WTC11 (cell line): ENCODE results near the gene CXCL10.

Experiments used
- ATF1 ChIP-seq: sonication (generic); formaldehyde crosslinking; IDR thresholded peaks from 2 replicates; pipeline ENCODE4 v1.8.1; 2023; ENCODE audit warnings: mild to moderate bottlenecking, moderate library complexity, missing genetic modification reagents
- ELF4 ChIP-seq: sonication (generic); formaldehyde crosslinking; IDR thresholded peaks from 2 replicates; pipeline ENCODE4 v1.8.1; 2022; ENCODE audit warnings: low read depth, mild to moderate bottlenecking, moderate library complexity, missing genetic modification reagents
- FOXK1 ChIP-seq: sonication (generic); formaldehyde crosslinking; IDR thresholded peaks from 2 replicates; pipeline ENCODE4 v1.8.0; 2022; ENCODE audit warnings: mild to moderate bottlenecking, moderate library complexity, missing genetic modification reagents
- GRHL2 ChIP-seq: fragments of 250-450 bp; sonication (Bioruptor Pico); IDR thresholded peaks from 2 replicates; pipeline ENCODE4 v1.8.0; 2022; ENCODE audit warnings: mild to moderate bottlenecking, moderate library complexity; ENCODE audit not compliant: insufficient replicate concordance, severe bottlenecking
- NFYB ChIP-seq: sonication (generic); formaldehyde crosslinking; conservative IDR thresholded peaks from 2 replicates; pipeline ENCODE4 v1.8.0; 2022; ENCODE audit warnings: low read depth, missing genetic modification reagents
- NR2C2 ChIP-seq: sonication (generic); formaldehyde crosslinking; IDR thresholded peaks from 2 replicates; pipeline ENCODE4 v1.8.0; 2022; ENCODE audit warnings: mild to moderate bottlenecking, missing genetic modification reagents
- NR3C1 ChIP-seq: sonication (generic); formaldehyde crosslinking; conservative IDR thresholded peaks from 2 replicates; pipeline ENCODE4 v1.8.1; 2023; ENCODE audit warnings: low read depth, mild to moderate bottlenecking, missing genetic modification reagents
- SP1 ChIP-seq: sonication (generic); formaldehyde crosslinking; conservative IDR thresholded peaks from 2 replicates; pipeline ENCODE4 v1.8.1; 2022; ENCODE audit warnings: missing genetic modification reagents
- TF ChIP-seq, protein P1 (sequence below): fragments of 200-600 bp; IDR thresholded peaks from 2 replicates; pipeline ENCODE4 v1.8.0; 2022; ENCODE audit warnings: antibody characterized with exemption
- TF ChIP-seq, protein P2 (sequence below): sonication (generic); formaldehyde crosslinking; IDR thresholded peaks from 2 replicates; pipeline ENCODE4 v1.8.1; 2022; ENCODE audit warnings: low read depth, missing genetic modification reagents, borderline replicate concordance
- TF ChIP-seq, protein P3 (sequence below): sonication (generic); formaldehyde crosslinking; IDR thresholded peaks from 2 replicates; pipeline ENCODE4 v1.8.1; 2023; ENCODE audit warnings: mild to moderate bottlenecking, missing genetic modification reagents, moderate library complexity

DNA sequence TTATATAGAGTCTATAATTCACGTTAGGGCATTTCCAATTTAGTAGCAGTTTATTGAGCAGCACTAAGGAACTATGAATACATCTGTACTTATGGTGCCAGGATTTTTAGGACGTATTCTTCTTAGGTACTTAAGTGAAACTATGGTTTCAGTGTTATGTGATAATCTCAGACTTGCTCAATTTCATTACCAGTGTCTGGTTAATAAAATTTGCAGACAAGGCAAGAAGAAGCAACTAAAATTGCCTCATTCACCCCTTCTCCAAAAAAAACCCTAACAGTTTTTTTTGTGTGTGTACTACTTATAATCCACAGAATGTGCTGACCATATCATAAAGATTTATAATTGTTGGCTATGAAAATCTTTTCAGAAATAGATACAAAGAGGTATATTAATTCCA, 6.0 kb upstream of the CXCL10 start:
- TF ChIP-seq ELF4 (CRISPR knock-in tag) (no peak), NR3C1 (CRISPR knock-in tag) (no peak), FOXK1 (CRISPR knock-in tag) (no peak), NFYB (no peak), SP1 (CRISPR knock-in tag) (no peak), ATF1 (no peak), NR2C2 (CRISPR knock-in tag) (no peak), GRHL2 (CRISPR knock-in tag) (no peak)
- TF ChIP-seq, protein P1, sequence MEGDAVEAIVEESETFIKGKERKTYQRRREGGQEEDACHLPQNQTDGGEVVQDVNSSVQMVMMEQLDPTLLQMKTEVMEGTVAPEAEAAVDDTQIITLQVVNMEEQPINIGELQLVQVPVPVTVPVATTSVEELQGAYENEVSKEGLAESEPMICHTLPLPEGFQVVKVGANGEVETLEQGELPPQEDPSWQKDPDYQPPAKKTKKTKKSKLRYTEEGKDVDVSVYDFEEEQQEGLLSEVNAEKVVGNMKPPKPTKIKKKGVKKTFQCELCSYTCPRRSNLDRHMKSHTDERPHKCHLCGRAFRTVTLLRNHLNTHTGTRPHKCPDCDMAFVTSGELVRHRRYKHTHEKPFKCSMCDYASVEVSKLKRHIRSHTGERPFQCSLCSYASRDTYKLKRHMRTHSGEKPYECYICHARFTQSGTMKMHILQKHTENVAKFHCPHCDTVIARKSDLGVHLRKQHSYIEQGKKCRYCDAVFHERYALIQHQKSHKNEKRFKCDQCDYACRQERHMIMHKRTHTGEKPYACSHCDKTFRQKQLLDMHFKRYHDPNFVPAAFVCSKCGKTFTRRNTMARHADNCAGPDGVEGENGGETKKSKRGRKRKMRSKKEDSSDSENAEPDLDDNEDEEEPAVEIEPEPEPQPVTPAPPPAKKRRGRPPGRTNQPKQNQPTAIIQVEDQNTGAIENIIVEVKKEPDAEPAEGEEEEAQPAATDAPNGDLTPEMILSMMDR: no peak
- TF ChIP-seq, protein P2, sequence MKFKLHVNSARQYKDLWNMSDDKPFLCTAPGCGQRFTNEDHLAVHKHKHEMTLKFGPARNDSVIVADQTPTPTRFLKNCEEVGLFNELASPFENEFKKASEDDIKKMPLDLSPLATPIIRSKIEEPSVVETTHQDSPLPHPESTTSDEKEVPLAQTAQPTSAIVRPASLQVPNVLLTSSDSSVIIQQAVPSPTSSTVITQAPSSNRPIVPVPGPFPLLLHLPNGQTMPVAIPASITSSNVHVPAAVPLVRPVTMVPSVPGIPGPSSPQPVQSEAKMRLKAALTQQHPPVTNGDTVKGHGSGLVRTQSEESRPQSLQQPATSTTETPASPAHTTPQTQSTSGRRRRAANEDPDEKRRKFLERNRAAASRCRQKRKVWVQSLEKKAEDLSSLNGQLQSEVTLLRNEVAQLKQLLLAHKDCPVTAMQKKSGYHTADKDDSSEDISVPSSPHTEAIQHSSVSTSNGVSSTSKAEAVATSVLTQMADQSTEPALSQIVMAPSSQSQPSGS (CRISPR knock-in tag): no peak
- TF ChIP-seq, protein P3, sequence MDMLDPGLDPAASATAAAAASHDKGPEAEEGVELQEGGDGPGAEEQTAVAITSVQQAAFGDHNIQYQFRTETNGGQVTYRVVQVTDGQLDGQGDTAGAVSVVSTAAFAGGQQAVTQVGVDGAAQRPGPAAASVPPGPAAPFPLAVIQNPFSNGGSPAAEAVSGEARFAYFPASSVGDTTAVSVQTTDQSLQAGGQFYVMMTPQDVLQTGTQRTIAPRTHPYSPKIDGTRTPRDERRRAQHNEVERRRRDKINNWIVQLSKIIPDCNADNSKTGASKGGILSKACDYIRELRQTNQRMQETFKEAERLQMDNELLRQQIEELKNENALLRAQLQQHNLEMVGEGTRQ (CRISPR knock-in tag): no peak
